BLaER1 treated with 17β-estradiol and CSF1 and Interleukin-3, amounts not matched to agents 10 nM and 100 nM (cell line): Measurements from ENCODE around the gene PUSL1.

ENCODE experiments used
- H3K27ac ChIP-seq, 11 experiments: shearing (Covaris generic); formaldehyde crosslinking; 2 replicates each; pipeline ENCODE4 v1.8.1; 2022
- H3K27me3 ChIP-seq, 11 experiments: shearing (Covaris generic); formaldehyde crosslinking; 2 replicates each; pipeline ENCODE4 v1.8.1; 2022
- H3K36me3 ChIP-seq, 11 experiments: shearing (Covaris generic); formaldehyde crosslinking; 2 replicates each; pipeline ENCODE4 v1.8.1; 2022
- H3K4me1 ChIP-seq, 10 experiments: shearing (Covaris generic); formaldehyde crosslinking; 2 replicates each; pipeline ENCODE4 v1.8.1; 2022
- H3K4me2 ChIP-seq, 11 experiments: shearing (Covaris generic); formaldehyde crosslinking; 2 replicates each; pipeline ENCODE4 v1.8.1; 2022
- H3K4me3 ChIP-seq, 10 experiments: shearing (Covaris generic); formaldehyde crosslinking; 2 replicates each; pipeline ENCODE4 v1.8.1; 2022
- H3K9ac ChIP-seq, 11 experiments: shearing (Covaris generic); formaldehyde crosslinking; 2 replicates each; pipeline ENCODE4 v1.8.1; 2022
- H3K9me3 ChIP-seq, 11 experiments: shearing (Covaris generic); formaldehyde crosslinking; replicated peaks in 1 of 11; 2 replicates each; pipeline ENCODE4 v1.8.1; 2022
- H4K20me1 ChIP-seq, 11 experiments: shearing (Covaris generic); formaldehyde crosslinking; 2 replicates each; pipeline ENCODE4 v1.8.1; 2022
- Cebpa-rat ChIP-seq, 11 experiments: shearing (Covaris generic); IDR thresholded peaks; 2 replicates each; pipeline ENCODE4 v1.8.1; 2022

The PUSL1 gene

DNA sequence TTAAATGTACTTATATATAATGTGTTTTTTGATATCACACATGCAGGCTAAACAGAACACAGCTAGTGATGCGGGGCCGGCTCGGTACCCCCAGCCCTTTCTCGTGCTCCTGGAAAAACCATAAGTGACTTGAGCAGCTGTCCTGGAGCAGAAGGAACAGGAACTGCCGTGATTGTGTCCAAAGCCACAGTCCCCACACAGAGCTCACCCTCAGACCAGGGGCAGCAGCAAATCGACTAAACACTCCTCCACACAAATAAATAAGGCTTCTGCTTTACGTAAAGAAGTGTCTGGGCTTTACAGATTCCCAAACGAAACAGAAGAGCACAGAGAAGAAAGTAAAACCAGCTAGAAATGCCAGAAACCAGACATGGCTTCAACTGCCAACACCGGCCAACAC, 44.4 kb upstream of the PUSL1 start:
- H3K4me2 ChIP-seq = no peak overlapping the region
- no peaks in the 10 kb centered on the region for H3K27me3 ChIP-seq
- TF ChIP-seq Cebpa-rat (IDR thresholded peaks at IDR 0.05) = no peak
- H3K27ac ChIP-seq = no peak overlapping the region
- peaks cover 44 to 62% (median 53%) of the 10 kb centered on the region in 10 experiments for H3K4me1 ChIP-seq
- peaks cover 58 to 81% (median 73%) of the 10 kb centered on the region in 11 experiments for H3K36me3 ChIP-seq
- no peak overlapping the region for H3K4me3 ChIP-seq
- peak overlapping the region in 1 of 11 experiments; percentile 26; a peak in 1 of 22 replicates for H3K9ac ChIP-seq
- peaks cover 85 to 100% (median 99%) of the 10 kb centered on the region in 11 experiments for H4K20me1 ChIP-seq
- no peaks in the 10 kb centered on the region for H3K9me3 ChIP-seq

DNA sequence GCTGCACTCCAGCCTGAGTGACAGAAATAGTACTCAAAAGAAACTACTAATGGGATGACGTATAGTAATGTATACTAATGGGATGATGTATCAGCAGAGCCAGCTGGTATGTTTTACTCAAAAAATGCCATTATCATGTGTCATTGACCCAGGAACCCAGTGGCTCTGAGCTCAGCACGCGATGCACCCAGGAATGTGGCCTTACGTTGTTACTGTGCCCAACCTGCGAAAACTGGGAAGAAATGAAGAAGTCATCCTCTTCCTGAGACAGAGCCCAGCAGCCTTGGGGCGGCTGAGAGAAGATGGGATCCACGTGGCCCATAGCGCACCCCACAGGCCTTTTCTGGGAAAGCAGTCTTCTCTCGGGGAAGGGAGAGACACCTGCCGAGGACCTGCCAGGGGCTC, 43.5 kb upstream of the PUSL1 start:
- Histone ChIP-seq H4K20me1 (peaks cover 85 to 100% (median 99%) of the 10 kb centered on the region in 11 experiments), H3K27ac (no peak overlapping the region), H3K36me3 (peaks cover 55 to 84% (median 74%) of the 10 kb centered on the region in 11 experiments), H3K27me3 (no peaks in the 10 kb centered on the region), H3K9ac (no peak overlapping the region), H3K4me2 (no peak overlapping the region), H3K4me3 (no peak overlapping the region), H3K4me1 (peaks cover 35 to 54% (median 45%) of the 10 kb centered on the region in 10 experiments), H3K9me3 (no peaks in the 10 kb centered on the region)
- no peak for TF ChIP-seq Cebpa-rat (IDR thresholded peaks at IDR 0.05)

DNA sequence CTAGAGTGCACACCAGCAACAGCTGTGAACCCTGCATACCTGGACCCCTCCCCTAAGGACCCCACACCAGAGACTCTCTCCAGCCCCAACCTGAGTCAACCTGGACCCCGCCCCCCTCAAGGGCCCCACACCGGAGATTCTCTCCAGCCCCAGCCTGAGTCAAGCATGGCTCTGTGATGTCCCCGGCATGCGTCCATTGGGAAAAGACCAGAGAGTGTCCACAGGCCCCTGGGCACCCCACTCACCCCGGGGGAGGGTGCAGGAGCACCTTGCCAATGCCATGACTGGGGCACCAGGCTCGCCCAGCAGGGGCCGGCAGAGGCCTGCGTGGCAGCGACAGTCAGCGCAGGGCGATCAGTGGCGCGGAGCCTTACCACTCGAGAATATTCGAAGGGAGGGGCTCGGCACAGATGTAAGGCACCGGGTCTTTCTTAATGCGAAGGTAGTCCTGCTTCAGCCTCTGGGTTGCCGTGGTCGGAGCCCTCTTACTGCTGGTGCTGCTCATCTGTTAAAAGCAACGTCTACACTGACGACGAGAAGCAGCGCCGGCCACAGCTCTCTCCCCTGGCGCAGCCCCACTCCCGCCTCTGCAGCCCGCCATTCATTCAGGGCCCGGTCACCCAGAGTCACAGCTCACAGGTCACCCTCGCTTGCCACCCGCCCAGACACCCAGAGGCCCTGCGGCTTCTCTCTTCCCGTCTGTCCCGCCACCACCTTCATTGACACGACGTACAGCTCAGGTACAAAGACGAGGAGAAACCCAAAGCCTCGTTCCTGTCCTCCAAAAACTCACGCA, 40.7 kb upstream of the PUSL1 start:
- peaks cover 34 to 53% (median 44%) of the 10 kb centered on the region in 10 experiments for H3K4me1 ChIP-seq
- 0 out of 22 replicates have a peak overlapping the region, but pooled peaks of 1 of the 11 experiments have one; percentile 9 for H3K9ac ChIP-seq
- H3K9me3 ChIP-seq = no peaks in the 10 kb centered on the region
- H3K36me3 ChIP-seq = peaks cover 58 to 100% (median 87%) of the 10 kb centered on the region in 11 experiments
- no peak overlapping the region for H3K27ac ChIP-seq
- TF ChIP-seq Cebpa-rat (IDR thresholded peaks at IDR 0.05) = no peak
- peaks cover 91 to 100% (median 100%) of the 10 kb centered on the region in 11 experiments for H4K20me1 ChIP-seq
- no peaks in the 10 kb centered on the region for H3K27me3 ChIP-seq
- H3K4me3 ChIP-seq = no peak overlapping the region
- no peak overlapping the region for H3K4me2 ChIP-seq

DNA sequence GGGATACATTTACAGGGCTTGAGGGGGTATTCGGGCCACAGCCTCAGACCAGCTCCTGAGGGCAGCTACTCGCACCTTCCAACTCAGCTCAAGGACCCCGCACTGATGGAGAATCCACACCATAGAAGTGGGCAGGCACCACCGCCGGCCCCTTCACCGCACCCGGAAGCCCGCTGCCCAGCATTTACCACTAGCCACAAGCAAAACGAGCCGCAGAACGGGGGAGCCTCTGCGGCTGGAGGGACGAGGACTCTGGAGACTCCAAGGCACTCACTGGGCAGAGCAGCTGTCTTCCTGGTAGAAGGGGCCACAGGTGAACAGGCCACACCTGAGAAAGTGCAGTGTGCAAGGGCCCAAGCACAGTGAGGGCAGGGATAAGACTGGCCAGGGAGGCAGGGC, 40.1 kb upstream of the PUSL1 start:
- Histone ChIP-seq H3K27ac (no peak overlapping the region), H3K4me2 (no peak overlapping the region), H3K4me1 (peaks cover 31 to 48% (median 40%) of the 10 kb centered on the region in 10 experiments), H3K36me3 (peaks cover 52 to 94% (median 81%) of the 10 kb centered on the region in 11 experiments), H4K20me1 (peaks cover 91 to 100% (median 98%) of the 10 kb centered on the region in 11 experiments), H3K4me3 (no peak overlapping the region), H3K27me3 (no peaks in the 10 kb centered on the region), H3K9me3 (no peaks in the 10 kb centered on the region), H3K9ac (peak overlapping the region in 1 of 11 experiments; percentile 9; a peak in 1 of 22 replicates)
- TF ChIP-seq Cebpa-rat (IDR thresholded peaks at IDR 0.05) = no peak

DNA sequence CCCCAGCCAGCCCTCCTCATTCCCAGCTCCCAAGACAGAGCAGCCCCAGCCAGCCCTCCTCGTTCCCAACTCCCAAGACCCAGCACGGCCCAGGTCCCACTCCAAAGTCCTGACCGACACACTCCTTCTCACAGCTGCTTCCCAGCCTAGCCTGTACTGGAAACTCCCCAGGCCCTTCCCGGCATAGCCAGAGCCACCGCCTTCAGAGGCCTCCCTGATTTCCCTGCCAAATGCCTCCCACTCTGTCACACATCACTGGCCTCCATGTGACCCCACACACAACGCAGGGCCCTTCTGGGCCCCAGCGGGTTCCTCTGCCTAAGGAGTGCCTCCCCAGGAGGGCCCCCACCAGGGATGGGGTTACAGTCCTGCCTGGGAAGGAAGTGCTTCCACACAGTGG, 37.6 kb upstream of the PUSL1 start:
- Histone ChIP-seq H3K4me3 (no peak overlapping the region), H4K20me1 (peaks cover 72 to 77% (median 73%) of the 10 kb centered on the region in 11 experiments), H3K4me2 (peak overlapping the region; percentile 91 to 100 (median 99)), H3K27me3 (no peaks in the 10 kb centered on the region), H3K4me1 (peaks cover 33 to 42% (median 38%) of the 10 kb centered on the region in 10 experiments), H3K36me3 (peaks cover 27 to 68% (median 56%) of the 10 kb centered on the region in 11 experiments), H3K9me3 (no peaks in the 10 kb centered on the region), H3K27ac (peak overlapping the region in 5 of 11 experiments; percentile 2 to 27 (median 23); a peak in 3 of 22 replicates), H3K9ac (peak overlapping the region; percentile 19 to 100 (median 99); a peak in 16 of 22 replicates)
- TF ChIP-seq Cebpa-rat (IDR thresholded peaks at IDR 0.05) = no peak

DNA sequence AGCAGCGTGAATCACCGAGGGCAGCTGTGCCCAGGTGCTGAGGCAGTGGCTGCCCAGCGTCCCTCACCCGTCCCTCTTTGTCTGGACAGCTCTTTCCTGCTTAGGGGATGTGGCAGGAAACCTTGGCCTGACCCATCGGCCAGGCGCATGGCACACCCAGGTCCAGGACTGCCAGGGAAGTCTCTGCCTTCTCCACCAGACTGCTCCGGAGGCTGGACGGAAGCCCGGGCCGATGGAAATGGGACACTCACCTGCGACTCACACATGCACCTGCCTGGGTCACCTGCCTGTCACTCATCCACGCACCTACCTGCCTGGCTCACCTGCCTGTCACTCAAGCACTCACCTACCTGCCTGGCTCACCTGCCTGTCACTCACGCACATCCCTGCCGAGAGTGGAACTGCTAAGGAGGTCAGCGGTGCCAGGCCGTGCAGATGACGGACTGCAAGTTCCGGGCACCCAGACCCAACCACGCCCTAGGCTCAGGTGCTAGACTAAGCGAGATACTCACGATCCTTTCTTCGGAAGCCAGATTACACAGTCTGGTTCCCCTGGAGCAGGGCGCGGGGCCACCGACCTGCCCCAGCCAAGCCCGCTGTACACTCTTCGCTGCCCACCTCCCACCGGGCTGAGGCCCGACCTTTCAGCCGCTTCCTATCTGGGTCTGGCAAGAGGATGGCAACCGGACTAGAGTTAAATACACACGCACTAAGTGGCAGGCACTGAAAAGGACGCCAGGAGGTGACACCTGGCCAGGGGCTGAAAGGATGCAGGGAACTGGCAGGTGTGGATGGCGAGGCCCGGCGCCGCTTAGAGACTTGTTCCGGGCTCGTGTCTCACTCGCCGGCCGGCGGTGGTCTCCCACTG, 35.8 kb upstream of the PUSL1 start:
- Histone ChIP-seq H3K4me3 (peak overlapping the region; percentile 96 to 100 (median 100)), H3K36me3 (peaks cover 14 to 51% (median 39%) of the 10 kb centered on the region in 11 experiments), H3K9ac (peak overlapping the region; percentile 97 to 100 (median 99)), H3K4me1 (peaks cover 33 to 42% (median 38%) of the 10 kb centered on the region in 10 experiments), H3K27me3 (no peaks in the 10 kb centered on the region), H3K27ac (peak overlapping the region; percentile 92 to 99 (median 97)), H3K4me2 (peak overlapping the region; percentile 91 to 100 (median 99)), H3K9me3 (no peaks in the 10 kb centered on the region), H4K20me1 (peaks cover 54 to 59% (median 56%) of the 10 kb centered on the region in 11 experiments)
- no peak for TF ChIP-seq Cebpa-rat (IDR thresholded peaks at IDR 0.05)

DNA sequence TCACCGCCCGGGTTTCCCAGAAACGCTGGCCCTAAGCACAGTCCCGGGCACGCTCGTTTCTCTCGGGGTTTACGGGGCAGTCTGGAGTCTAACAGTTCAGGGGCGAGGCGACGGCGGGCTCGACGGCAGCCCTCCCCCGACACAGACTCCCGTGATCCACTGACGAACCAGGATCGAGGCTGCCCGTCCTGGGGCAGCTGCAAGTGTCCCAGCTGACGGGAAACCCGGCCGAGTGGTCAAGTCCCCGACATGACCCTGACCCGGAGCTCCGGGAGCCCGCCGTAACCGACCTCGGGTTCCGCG, 35.2 kb upstream of the PUSL1 start:
- H3K36me3 ChIP-seq = peaks cover 9 to 45% (median 33%) of the 10 kb centered on the region in 11 experiments; a peak in 21 of 22 replicates
- H3K9me3 ChIP-seq = no peaks in the 10 kb centered on the region
- peak overlapping the region; percentile 96 to 100 (median 100) for H3K4me3 ChIP-seq
- peaks cover 49 to 53% (median 50%) of the 10 kb centered on the region in 11 experiments for H4K20me1 ChIP-seq
- no peak for TF ChIP-seq Cebpa-rat (IDR thresholded peaks at IDR 0.05)
- peak overlapping the region; percentile 91 to 100 (median 99) for H3K4me2 ChIP-seq
- H3K27ac ChIP-seq = peak overlapping the region; percentile 92 to 99 (median 97)
- peaks cover 33 to 42% (median 38%) of the 10 kb centered on the region in 10 experiments for H3K4me1 ChIP-seq
- H3K27me3 ChIP-seq = no peaks in the 10 kb centered on the region
- peak overlapping the region; percentile 97 to 100 (median 99) for H3K9ac ChIP-seq

DNA sequence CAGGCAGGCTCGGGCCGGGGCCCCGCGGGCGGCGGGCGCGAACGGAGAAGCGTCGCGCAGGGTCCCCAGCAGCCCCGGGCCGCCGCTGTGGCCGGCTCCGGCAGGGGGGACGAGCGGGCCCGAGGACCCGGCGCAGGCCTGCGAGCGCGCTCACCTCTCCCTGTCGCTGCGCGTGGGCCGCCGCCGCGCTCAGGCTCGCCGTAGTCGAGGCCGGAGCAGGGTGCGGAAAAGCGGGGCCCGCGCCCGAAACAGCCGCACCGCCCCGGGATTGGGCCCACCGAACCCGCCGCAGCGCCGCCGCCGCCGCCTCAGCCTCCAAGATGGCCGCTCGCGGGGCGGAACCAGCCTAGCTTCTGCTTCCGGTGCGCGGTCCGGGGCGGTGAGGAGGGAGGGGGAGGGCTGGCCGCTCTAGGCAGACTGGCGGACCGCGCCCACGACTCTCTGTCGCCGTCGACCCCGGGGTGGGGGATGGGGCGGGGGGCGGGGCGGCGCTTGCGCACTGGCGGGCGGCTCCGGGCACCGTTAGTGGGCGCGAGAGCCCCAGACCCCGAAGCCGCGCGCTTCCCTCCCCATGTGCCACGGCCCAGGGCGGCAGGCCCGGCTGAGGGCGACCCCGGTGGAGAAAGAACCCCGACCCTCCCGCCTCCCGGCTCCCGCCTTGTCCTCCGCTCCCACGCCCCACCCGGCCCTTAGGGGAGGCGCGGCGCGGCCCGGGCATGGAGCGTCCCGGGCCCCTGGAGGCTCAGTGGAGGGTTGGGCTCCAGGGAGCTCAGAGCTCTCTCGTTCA, 34.7 kb upstream of the PUSL1 start, which contains the start of gene UBE2J2:
Gene UBE2J2, minus strand, starts transcription at position 343 of the 787 bp plus-strand sequence. CDS start 5,862 bp downstream, outside the sequence.
- Histone ChIP-seq H3K27ac (peak within 1 kb of the TSS; percentile 92 to 99 (median 97)), H4K20me1 (peaks cover 43 to 48% (median 45%) of the 10 kb centered on the region in 11 experiments), H3K27me3 (no peaks in the 10 kb centered on the region), H3K36me3 (peaks cover 3 to 40% (median 28%) of the 10 kb centered on the region in 11 experiments; a peak in 21 of 22 replicates), H3K9me3 (no peaks in the 10 kb centered on the region), H3K4me2 (peak within 1 kb of the TSS; percentile 95 to 100 (median 99)), H3K9ac (peak within 1 kb of the TSS; percentile 97 to 100 (median 99)), H3K4me1 (peaks cover 33 to 42% (median 38%) of the 10 kb centered on the region in 10 experiments), H3K4me3 (peak within 1 kb of the TSS; percentile 96 to 100 (median 100))
- no peak for TF ChIP-seq Cebpa-rat (IDR thresholded peaks at IDR 0.05)
